Measurements from ENCODE around the gene NCAPD3.
A peak's percentile ranks its signal among the peaks of the same experiment; 100 is the strongest.

The NCAPD3 gene

DNA sequence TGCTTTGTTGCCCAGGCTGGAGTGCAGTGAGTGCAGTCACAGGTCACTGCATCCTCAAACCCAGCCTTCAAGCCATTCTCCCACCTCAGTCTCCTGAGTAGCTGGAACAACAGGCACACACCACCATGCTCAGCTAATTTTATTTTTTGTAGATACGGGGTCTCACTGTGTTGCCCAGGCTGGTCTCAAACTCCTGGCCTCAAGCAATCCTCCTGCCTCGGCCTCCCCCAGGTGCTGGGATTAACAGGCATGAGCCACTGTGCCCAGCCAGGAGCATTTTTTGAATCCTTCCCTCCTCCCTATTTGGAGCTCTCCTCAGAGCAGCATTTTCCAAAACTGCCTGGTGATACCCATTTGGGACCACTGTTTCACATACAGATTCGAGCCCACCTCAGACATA lies 77.2 kb downstream of the NCAPD3 start:
- no peak for DNase-seq (ENCODE audit: low read depth)
- H3K4me3 ChIP-seq (ENCODE audit: low read depth, low read length): no peak overlapping the region
- no peak for TF ChIP-seq CTCF (conservative IDR thresholded peaks at IDR 0.05; ENCODE audit: low read depth, low read length)

DNA sequence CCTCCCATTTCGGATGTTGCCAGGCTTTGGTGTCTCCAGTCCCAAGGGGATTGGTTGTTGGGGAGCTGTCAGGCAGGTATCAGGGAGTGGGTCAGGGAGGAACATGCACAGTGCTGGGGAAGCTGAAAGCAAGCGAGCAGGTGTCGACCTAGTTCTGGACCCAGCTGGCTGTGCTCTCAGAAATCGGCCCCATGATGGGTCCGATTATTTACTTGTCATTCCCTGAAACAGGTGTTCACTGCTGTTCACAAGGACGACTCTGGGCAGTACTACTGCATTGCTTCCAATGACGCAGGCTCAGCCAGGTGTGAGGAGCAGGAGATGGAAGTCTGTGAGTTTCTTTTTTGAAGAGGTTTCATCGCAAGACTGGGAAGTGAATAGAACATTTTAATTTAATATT lies 78.1 kb downstream of the NCAPD3 start:
- no peak for TF ChIP-seq CTCF (conservative IDR thresholded peaks at IDR 0.05; ENCODE audit: low read depth, low read length)
- no peak for DNase-seq (ENCODE audit: low read depth)
- no peak overlapping the region for H3K4me3 ChIP-seq (ENCODE audit: low read depth, low read length)

GRCh38 chr11:134144744-134145143 lies 79.0 kb downstream of the NCAPD3 start:
- no peak overlapping the region for H3K4me3 ChIP-seq (ENCODE audit: low read depth, low read length)
- no peak for TF ChIP-seq CTCF (conservative IDR thresholded peaks at IDR 0.05; ENCODE audit: low read depth, low read length)
- DNase-seq (ENCODE audit: low read depth): no peak

DNA sequence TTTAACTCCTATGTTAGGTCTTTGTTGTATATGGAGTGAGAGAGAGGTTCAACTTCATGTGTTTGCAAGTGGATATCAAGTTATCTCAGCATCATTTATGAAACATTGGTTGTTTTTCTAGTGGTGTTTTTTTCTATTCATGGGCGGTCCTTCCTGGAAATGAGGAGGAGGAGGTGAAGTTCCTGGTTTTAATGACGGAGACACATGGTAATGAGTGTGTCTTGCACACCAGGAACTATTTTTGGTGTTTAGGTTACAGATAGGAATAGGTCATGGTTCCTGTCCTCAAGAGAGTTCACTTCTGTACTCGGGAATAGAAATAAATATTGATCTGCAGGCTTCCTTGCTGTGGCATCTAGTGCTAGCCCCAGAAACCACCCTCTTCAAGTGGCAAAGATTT lies 80.0 kb downstream of the NCAPD3 start:
- no peak for TF ChIP-seq CTCF (conservative IDR thresholded peaks at IDR 0.05; ENCODE audit: low read depth, low read length)
- no peak for DNase-seq (ENCODE audit: low read depth)

GRCh38 chr11:134142536-134142935 lies 81.2 kb downstream of the NCAPD3 start:
- no peak overlapping the region for H3K4me3 ChIP-seq (ENCODE audit: low read depth, low read length)
- DNase-seq (ENCODE audit: low read depth): peak; percentile 58
- no peak for TF ChIP-seq CTCF (conservative IDR thresholded peaks at IDR 0.05; ENCODE audit: low read depth, low read length)

More for the DNA sequence above, 80.0 kb downstream of the NCAPD3 start:
- H3K4me3 ChIP-seq (ENCODE audit: low read depth, low read length): no peak overlapping the region

DNA sequence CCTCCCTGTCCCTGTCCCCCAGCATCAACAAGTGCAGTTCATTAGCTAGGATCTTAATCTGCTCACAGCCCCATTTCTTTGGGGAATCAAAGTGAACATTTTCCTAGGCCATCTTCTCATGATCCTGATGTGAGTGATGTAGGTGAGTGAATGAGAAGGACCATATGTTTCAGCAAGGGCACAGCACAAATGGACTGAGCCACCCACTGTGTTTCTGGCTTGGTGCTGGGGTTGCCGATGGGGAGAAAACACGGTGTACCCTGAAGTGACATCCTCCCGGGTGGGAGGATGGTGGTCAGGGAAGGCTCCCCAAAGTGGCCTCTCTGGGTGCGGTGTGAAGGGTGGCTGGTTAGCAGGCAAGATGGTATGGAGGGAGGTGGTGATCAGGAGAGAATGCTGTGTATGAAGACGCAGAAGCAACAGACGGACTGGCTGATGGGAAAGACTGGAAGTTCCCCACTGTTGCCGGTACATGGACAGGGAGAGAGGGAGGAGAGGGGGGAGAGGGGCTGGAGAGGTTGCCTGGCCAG lies 82.7 kb downstream of the NCAPD3 start:
- no peak overlapping the region for H3K4me3 ChIP-seq (ENCODE audit: low read depth, low read length)
- DNase-seq (ENCODE audit: low read depth): no peak
- TF ChIP-seq CTCF (conservative IDR thresholded peaks at IDR 0.05; ENCODE audit: low read depth, low read length): no peak

DNA sequence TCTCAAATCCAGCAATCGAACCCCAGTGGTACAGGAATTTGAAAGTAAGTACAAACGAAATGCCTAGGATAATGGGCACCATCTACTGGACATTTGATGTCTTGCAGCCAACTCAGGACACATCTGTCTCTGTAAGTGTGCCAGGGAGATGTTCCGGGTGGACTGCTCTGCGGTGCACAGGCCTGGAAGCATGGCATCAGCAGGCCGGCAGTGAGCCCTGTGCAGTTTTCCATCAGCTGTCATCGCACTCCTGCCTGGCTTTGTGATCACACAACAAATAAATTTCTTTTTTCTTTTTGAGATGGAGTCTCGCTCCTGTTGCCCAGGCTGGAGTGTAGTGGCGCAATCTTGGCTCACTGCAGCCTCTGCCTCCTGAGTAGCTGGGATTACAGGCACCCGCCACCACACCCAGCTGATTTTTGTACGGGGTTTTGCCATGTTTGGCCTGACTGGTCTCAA lies 83.9 kb downstream of the NCAPD3 start:
- no peak overlapping the region for H3K4me3 ChIP-seq (ENCODE audit: low read depth, low read length)
- peak; percentile 94 for TF ChIP-seq CTCF (conservative IDR thresholded peaks at IDR 0.05; ENCODE audit: low read depth, low read length)
- peak; percentile 92 for DNase-seq (ENCODE audit: low read depth)

All from choroid plexus epithelial cell (primary cell).